T-helper 2 cell (primary cell): Measurements from ENCODE around the gene TLE7.

Experiments
- DNase-seq, 5 experiments: peaks; one replicate each; pipeline versions ENCODE4 v3.0.0 to v3.0.0-alpha.2; 2012 to 2022

The TLE7 gene

GRCh38 chr16:71412270-71413160, 29.3 kb downstream of the TLE7 start:
- peak; percentile 18 to 66 (median 42) for DNase-seq

GRCh38 chr16:71410146-71410545, 31.7 kb downstream of the TLE7 start:
- no peak for DNase-seq

- no peak for DNase-seq
These were observed 32.7 kb downstream of the TLE7 start for GRCh38 chr16:71409011-71409775.

DNA sequence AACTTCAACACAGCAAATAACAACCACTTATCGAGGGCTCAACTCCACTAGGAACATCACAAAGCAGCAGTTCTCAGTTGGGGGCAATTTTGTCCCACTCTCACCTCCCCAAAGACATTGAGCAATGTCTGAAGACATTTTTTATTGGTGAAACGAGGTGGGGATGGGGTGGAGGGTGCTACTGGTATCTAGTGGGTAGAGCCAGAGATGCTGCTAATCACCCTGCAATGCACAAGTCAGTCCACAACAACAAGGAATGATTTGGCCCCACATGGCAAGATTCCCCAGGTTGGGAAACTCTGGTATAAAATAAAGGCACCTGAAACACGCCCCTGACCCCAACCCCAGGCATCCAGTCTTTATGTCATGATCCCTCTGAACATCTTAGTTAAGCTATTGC, 33.3 kb downstream of the TLE7 start:
- DNase-seq = no peak

- peak in 1 of 5 experiments; percentile 46 for DNase-seq
These were observed 34.1 kb downstream of the TLE7 start for GRCh38 chr16:71407731-71408130.

- peak in 1 of 5 experiments; percentile 69 for DNase-seq
These were observed 35.1 kb downstream of the TLE7 start for GRCh38 chr16:71406724-71407123.

DNA sequence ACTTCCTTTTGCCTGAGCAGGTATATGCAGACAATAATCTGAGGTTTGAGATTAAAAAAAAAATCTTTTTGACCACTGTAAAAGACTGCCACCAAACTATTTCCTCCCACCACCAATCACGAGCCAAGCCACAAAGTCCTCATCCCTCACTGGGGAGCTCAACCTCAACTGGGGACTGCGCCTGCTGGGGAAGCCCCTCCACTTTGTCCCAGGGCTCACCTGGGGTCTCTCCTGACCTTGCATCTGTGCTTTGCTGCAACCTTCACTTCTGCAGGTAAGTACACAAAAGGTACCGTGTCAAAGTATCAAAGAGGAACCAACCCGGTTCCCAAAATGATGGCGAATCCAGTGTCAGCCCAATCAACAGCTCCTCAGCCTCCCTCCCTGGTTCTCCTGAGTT, 35.5 kb downstream of the TLE7 start:
- DNase-seq = no peak

GRCh38 chr16:71404364-71404763, 37.5 kb downstream of the TLE7 start:
- DNase-seq = no peak

DNA sequence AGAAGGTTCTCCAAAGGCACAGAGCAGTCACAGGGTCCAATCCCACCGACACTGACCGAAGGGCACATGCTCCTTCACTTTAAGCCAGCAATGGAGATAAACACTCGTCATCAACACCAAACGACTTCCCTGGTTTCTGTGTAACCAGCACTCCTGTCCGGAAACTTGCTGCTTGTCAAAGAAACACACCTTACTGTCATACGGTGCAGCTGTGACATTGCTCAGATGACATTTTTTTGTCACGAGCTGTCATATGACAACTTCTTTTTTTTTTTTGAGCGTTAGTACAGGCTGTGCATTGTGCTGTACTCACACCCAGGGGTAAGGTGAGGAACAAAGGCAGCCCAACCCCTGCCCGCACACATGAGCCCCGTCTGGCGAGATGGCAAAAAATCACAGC, 39.2 kb downstream of the TLE7 start:
- no peak for DNase-seq

DNA sequence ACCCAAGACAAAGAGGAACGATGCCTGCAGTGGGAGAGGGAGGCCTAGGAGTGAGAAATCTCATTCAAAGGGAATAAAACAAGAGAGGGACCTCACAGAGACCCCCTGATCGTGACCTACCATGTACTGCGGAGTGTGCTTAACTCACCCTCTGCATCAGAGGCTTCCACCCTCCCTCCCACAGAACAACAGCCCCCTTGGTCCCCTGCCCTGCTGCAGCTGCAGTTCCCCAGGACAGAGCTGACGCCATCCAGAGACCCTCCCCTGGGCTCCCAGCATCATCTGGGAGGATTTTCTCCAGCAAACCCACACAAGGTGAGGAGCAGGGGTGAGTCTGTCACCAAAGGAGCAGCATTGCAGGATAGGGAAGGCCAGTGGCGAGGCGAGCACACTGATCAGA, 39.8 kb downstream of the TLE7 start:
- DNase-seq = no peak

DNA sequence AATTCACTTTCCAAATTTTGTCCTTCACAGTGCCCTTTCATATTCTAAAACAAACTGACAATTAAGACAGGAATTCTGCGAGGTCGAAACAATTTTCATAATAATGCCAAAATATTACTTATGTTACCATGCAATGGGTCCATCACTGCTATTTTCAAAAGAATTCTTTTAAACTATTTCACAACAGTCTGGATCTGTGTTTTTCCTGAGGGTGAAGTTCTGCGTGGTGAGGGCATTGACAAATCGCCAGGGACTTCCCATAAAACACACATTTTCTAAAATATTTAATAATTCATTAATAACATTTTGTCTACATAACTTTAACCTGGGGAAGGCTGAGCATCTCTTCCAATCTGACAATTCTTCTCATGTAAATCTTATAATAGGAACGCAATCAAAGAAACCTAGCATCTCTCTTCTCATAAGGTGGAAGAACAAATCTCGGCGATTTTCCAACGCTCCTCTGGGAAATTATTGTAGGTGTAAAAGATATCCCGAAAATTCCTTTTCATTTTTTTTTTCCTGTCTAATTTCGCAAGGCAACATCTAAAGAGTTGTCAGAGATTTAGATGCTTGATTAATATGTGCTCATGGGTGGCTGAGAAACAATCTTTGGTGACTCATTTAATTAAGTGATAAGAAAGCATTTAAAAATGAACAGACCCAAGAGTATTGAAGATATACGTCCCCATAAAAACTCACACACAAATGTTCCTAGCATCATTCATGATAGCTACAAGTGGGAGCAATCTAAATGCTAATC, 41.9 kb downstream of the TLE7 start:
- no peak for DNase-seq

- no peak for DNase-seq
These were observed 45.3 kb downstream of the TLE7 start for GRCh38 chr16:71396594-71396993.

- DNase-seq = no peak
These were observed 52.5 kb downstream of the TLE7 start for GRCh38 chr16:71389330-71389729.

GRCh38 chr16:71387045-71387871, 54.6 kb downstream of the TLE7 start:
- DNase-seq = no peak

GRCh38 chr16:71384073-71384724, 57.7 kb downstream of the TLE7 start:
- DNase-seq = peak in 1 of 5 experiments; percentile 17

- DNase-seq = peak in 1 of 5 experiments; percentile 23
These were observed 58.6 kb downstream of the TLE7 start for GRCh38 chr16:71383054-71383773.

- DNase-seq = no peak
These were observed 61.0 kb downstream of the TLE7 start for GRCh38 chr16:71380831-71381230.
